ENCODE data around the gene PHEX. TPM values are rescaled to one million over a fixed set of nuclear protein-coding genes. Genes with fewer than 3 reads are reported as not detected.

The PHEX gene
- total RNA-seq, 4 donors from 2014 or later, result under 0.01 to 0.34 TPM; not detected in 2

DNA sequence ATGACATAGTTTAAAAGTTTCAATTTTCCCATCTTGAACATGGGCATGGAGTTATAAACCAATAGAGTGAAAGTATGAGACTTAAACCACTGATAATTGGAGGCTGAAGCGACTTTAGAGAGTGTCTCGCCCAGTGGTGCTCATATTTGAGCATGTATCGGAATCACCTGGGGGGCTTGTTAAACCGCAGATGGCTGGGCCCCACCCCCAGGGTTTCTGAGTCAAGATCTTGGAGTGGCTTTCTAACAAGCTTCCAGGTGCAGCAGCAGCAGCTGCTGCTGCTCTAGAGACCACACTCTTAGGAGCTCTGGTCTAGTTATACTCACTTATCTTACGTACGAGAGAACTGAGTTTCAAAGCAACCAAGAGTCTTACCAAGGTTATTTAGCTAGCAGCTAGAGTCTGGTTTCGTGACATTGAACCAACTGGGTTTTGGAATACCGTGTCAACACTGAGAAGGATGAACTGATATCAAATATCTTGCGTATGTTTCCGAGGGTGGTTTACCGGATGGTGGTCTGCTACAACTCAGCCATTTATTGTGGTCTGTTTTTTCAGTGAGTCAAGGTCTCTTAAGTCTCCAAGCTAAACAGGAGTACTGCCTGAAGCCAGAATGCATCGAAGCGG lies 5.9 kb downstream of the PHEX start:
- TF ChIP-seq, protein P1, sequence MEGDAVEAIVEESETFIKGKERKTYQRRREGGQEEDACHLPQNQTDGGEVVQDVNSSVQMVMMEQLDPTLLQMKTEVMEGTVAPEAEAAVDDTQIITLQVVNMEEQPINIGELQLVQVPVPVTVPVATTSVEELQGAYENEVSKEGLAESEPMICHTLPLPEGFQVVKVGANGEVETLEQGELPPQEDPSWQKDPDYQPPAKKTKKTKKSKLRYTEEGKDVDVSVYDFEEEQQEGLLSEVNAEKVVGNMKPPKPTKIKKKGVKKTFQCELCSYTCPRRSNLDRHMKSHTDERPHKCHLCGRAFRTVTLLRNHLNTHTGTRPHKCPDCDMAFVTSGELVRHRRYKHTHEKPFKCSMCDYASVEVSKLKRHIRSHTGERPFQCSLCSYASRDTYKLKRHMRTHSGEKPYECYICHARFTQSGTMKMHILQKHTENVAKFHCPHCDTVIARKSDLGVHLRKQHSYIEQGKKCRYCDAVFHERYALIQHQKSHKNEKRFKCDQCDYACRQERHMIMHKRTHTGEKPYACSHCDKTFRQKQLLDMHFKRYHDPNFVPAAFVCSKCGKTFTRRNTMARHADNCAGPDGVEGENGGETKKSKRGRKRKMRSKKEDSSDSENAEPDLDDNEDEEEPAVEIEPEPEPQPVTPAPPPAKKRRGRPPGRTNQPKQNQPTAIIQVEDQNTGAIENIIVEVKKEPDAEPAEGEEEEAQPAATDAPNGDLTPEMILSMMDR (IDR thresholded peaks at IDR 0.05; ENCODE audit: low read depth), result no peak

DNA sequence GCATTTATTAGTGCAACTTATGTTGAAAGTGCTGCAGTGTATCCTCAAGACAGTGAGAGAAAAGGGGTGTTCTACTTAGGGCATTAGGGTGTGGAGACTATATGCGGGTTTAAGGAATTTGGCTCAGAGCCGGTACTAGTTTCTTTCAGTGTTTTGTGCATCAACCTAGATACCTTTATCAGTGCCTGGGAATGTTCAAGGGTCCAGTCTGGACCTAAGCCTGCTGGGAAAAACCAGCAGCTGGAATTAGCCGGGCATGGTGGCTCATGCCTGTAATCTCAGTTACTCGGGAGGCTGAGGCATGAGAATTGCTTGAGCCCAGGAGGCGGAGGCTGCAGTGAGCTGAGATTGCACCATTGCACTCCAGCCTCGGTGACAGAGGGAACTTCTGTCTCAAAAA lies 7.4 kb downstream of the PHEX start:
- TF ChIP-seq, protein P1 (IDR thresholded peaks at IDR 0.05; ENCODE audit: low read depth), result no peak

DNA sequence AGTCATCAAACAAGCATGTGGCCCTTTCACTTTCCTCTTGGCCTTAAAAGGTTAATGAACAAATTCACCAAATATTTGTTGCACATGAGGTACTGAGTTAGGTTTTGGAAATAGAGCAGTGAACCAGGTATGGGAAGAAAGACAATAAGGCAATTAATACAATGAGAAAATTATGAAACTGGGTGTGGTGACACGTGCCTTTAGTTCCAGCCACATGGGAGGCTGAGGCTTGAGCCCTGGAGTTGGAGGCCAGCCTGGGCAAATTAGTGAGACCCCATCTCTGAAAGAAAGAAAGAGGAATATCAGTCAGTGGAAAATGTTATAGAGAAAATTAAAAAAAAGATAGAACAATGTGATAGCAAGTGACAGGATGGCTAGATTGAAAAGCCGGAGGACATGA lies 8.1 kb downstream of the PHEX start:
- TF ChIP-seq, protein P1 (IDR thresholded peaks at IDR 0.05; ENCODE audit: low read depth), result no peak

DNA sequence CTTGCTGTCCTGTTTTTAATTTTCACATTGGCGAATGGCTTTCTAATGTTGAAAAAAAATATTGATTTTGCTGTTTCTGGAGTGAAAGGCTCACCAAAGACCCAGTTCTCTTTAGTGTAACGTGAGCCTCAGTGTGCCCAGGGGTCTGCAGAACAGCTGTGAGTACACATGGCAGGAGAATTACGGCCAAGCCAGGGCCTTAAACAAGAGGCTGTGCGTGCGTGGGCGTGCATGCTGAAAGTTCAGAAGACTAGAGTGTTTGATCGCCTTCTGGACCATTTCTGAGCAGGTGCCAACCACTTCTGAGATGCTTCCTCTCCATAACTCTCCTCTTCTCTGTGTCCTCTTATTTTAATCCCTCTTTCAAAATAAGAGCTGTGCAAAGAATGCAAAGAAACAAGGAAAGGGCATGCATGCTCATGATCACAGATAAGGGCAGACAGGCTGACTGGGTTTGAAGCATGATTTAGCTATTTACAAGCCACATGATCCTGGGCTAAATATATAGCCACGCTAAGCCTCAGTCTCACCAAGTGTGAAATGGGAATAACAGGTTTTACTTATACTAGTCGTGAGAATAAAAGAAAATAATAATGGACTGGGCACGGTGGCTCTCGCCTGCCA lies 9.9 kb downstream of the PHEX start:
- TF ChIP-seq, protein P1 (IDR thresholded peaks at IDR 0.05; ENCODE audit: low read depth), result no peak

DNA sequence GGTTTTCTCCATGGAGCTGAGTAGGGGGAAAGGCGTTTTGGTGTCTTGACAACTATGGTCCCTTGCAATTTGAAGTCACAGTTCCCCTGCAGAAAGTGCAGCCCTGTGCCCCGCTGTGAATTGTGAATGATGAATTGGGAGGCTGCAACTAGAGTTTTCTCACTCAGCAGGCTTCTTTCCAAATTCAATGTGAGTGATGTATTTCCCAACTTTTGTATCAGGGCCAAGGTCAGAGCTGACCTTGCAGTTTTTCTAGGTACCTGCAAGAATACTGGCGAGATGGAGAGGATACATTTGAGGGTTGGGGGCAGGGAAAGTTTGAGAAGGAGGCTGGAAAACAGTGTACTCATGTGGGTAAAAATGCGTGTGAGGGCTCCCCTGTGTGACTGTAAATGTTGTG lies 11.7 kb downstream of the PHEX start:
- TF ChIP-seq, protein P1 (IDR thresholded peaks at IDR 0.05; ENCODE audit: low read depth), result no peak

DNA sequence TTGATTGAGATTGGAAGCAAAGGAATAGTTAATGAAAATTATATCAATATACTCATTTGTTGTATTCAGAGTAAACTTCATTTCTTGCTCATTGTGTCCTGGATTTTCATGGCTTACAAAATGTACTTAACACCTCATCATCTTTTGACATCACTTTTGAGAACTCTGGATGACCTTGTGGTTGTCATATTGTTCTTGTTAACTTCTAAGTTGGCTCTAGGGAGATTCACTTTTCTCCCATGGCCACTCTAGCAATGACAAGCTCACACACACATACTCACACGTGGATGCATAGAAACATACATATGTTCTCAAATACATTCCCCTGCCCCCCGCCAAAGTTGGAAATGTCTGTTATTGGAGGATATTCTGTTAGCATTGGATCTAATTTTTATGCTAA lies 15.3 kb downstream of the PHEX start:
- TF ChIP-seq, protein P1 (IDR thresholded peaks at IDR 0.05; ENCODE audit: low read depth), result no peak

DNA sequence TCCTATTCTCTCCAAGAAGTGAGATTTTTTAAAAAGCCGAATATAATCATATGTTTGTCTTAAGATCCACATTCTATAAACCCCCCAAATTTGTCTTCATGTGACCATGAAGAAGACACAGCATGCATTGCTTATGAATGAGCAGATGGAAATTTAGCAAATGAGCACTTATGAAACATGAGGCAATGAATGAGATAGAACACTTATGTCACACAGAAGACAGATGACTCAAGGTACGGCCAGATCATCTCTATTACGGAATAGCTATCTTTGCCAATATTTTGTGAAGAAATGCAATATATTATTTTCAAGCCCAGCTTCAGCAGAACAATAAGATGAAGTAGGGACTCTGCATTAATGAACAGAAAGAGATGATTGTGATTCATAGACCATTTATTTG lies 21.4 kb downstream of the PHEX start:
- TF ChIP-seq, protein P1 (IDR thresholded peaks at IDR 0.05; ENCODE audit: low read depth), result no peak
